WI38 (cell line): Measurements from ENCODE around the gene FLNB.

Experiments used
- H3K4me3 ChIP-seq: 2 replicates; pipeline ENCODE4 v1.5.1; 2011; ENCODE audit warnings: low read depth, mild to moderate bottlenecking, control low read depth, low read length
- CTCF ChIP-seq: IDR thresholded peaks from 2 replicates; pipeline ENCODE4 v1.5.1; 2012; ENCODE audit warnings: low read depth, mild to moderate bottlenecking, control low read depth, low read length

Gene FLNB, protein sequence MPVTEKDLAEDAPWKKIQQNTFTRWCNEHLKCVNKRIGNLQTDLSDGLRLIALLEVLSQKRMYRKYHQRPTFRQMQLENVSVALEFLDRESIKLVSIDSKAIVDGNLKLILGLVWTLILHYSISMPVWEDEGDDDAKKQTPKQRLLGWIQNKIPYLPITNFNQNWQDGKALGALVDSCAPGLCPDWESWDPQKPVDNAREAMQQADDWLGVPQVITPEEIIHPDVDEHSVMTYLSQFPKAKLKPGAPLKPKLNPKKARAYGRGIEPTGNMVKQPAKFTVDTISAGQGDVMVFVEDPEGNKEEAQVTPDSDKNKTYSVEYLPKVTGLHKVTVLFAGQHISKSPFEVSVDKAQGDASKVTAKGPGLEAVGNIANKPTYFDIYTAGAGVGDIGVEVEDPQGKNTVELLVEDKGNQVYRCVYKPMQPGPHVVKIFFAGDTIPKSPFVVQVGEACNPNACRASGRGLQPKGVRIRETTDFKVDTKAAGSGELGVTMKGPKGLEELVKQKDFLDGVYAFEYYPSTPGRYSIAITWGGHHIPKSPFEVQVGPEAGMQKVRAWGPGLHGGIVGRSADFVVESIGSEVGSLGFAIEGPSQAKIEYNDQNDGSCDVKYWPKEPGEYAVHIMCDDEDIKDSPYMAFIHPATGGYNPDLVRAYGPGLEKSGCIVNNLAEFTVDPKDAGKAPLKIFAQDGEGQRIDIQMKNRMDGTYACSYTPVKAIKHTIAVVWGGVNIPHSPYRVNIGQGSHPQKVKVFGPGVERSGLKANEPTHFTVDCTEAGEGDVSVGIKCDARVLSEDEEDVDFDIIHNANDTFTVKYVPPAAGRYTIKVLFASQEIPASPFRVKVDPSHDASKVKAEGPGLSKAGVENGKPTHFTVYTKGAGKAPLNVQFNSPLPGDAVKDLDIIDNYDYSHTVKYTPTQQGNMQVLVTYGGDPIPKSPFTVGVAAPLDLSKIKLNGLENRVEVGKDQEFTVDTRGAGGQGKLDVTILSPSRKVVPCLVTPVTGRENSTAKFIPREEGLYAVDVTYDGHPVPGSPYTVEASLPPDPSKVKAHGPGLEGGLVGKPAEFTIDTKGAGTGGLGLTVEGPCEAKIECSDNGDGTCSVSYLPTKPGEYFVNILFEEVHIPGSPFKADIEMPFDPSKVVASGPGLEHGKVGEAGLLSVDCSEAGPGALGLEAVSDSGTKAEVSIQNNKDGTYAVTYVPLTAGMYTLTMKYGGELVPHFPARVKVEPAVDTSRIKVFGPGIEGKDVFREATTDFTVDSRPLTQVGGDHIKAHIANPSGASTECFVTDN (N-terminal part only)

GRCh38 chr3:58008141-58009025 is at the start of gene FLNB:
FLNB (plus strand) TSS chr3:58008422; CDS start chr3:58008565, 143 bp downstream.
- TF ChIP-seq CTCF, result peak; percentile 73
- H3K4me3 ChIP-seq, result peak within 1 kb of the TSS; percentile 99

DNA sequence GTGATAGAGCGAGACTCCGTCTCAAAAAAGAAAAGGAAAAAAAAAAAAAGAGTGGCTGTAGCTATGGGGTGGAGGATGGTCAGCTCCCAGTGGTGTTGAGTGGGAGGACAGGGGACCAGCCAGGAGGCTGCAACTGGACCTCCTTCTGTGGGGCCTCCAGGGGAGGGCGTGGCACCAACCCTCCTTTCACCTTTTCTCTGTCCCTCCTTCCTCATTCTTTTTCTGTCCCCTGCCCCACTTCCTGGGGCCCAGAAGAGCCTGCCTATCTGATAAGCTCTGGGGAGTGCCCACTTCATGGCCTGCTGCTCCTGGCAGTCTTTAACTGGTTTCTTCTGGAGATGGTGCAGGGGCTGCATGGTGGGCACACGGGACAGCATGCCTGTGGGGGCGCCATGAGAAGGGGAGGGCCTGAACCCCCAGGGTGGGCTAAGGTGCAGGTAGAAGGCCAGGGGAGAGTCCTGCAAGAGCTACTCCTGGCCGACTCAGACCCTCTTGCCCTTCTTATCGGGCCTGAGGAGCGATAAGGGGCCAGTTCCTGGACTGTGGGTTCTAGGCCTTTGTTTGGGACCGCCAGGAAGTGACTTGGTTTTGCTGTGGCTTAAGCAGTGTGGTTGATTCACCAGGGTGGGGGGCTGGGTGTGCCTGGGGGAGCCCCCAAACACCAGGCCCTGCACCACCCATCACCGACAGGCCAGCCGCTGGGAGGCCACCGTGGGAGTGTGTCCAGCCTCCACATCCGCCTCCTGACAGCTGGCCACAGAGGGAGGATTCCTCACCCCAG is 49.4 kb upstream of the FLNB start:
- no peak overlapping the region for H3K4me3 ChIP-seq
- TF ChIP-seq CTCF, result no peak

GRCh38 chr3:57959423-57960173 is 48.6 kb upstream of the FLNB start:
- no peak overlapping the region for H3K4me3 ChIP-seq
- TF ChIP-seq CTCF, result no peak

GRCh38 chr3:57960174-57960505 is 48.1 kb upstream of the FLNB start:
- no peak for TF ChIP-seq CTCF
- no peak overlapping the region for H3K4me3 ChIP-seq

DNA sequence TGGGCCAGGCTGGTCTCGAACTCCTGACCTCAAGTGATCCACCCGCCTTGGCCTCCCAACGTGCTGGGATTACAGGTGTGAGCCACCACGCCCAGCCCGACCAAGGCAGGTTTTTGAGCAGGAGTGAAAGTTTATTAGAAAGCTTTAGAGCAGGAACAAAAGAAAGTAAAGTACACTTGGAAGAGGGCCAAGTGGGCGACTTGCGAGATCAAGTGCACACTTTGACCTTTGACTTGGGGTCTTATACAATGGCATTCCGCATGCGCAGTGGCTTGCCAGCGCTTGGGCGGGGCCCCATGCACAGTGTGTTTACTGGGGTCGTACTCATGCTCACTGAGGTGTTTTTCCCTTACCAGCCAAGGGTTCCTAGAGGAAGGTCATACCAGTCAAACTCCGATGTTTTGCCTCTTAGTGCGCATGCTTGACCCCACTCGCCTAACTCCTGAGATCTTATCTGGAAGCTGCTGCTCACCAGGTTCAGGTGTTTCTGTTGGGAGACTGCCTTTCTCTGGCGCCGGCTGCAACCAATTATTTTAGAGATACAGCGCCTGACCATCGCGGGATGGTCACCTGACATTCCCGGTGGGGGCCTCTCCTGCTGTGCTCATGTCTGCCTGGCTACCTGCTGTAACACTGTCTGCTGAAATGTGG is 46.9 kb upstream of the FLNB start:
- TF ChIP-seq CTCF, result no peak
- no peak overlapping the region for H3K4me3 ChIP-seq
